ENCODE data around the gene CNEP1R1.

The CNEP1R1 gene

GRCh38 chr16:50058091-50058771 is 33.2 kb downstream of the CNEP1R1 start:
- Histone ChIP-seq H3K27me3 (ENCODE audit: control insufficient read depth, insufficient read depth, low read length, poor library complexity, severe bottlenecking) (no peaks in the 10 kb centered on the region), H3K4me3 (ENCODE audit: insufficient read depth, low read depth, low read length) (no peak overlapping the region), H3K4me1 (ENCODE audit: control insufficient read depth, insufficient read depth, low read length) (no peaks in the 10 kb centered on the region), H3K9me3 (ENCODE audit: control insufficient read depth, low read length) (no peaks in the 10 kb centered on the region), H3K27ac (ENCODE audit: insufficient read depth, low read depth, low read length, poor library complexity, severe bottlenecking) (no peak overlapping the region), H3K36me3 (ENCODE audit: control insufficient read depth, insufficient read depth, low read length) (no peaks in the 10 kb centered on the region)
- 95 to 96% methylated on average over 28 of the region's 28 CpGs for WGBS, 2 experiments

GRCh38 chr16:50059111-50059510 is 34.1 kb downstream of the CNEP1R1 start:
- Histone ChIP-seq H3K4me3 (ENCODE audit: insufficient read depth, low read depth, low read length) (no peak overlapping the region), H3K9me3 (ENCODE audit: control insufficient read depth, low read length) (no peaks in the 10 kb centered on the region), H3K27me3 (ENCODE audit: control insufficient read depth, insufficient read depth, low read length, poor library complexity, severe bottlenecking) (no peaks in the 10 kb centered on the region), H3K4me1 (ENCODE audit: control insufficient read depth, insufficient read depth, low read length) (no peaks in the 10 kb centered on the region), H3K27ac (ENCODE audit: insufficient read depth, low read depth, low read length, poor library complexity, severe bottlenecking) (no peak overlapping the region), H3K36me3 (ENCODE audit: control insufficient read depth, insufficient read depth, low read length) (no peaks in the 10 kb centered on the region)
- 95 to 98% methylated on average over 10 of the region's 10 CpGs for WGBS, 2 experiments

- Histone ChIP-seq H3K4me3 (ENCODE audit: insufficient read depth, low read depth, low read length) (no peak overlapping the region), H3K36me3 (ENCODE audit: control insufficient read depth, insufficient read depth, low read length) (no peaks in the 10 kb centered on the region), H3K27me3 (ENCODE audit: control insufficient read depth, insufficient read depth, low read length, poor library complexity, severe bottlenecking) (no peaks in the 10 kb centered on the region), H3K27ac (ENCODE audit: insufficient read depth, low read depth, low read length, poor library complexity, severe bottlenecking) (no peak overlapping the region), H3K4me1 (ENCODE audit: control insufficient read depth, insufficient read depth, low read length) (no peaks in the 10 kb centered on the region), H3K9me3 (ENCODE audit: control insufficient read depth, low read length) (no peaks in the 10 kb centered on the region)
- WGBS, 2 experiments, result 88 to 91% methylated on average over 3 of the region's 3 CpGs
These were observed 34.6 kb downstream of the CNEP1R1 start for GRCh38 chr16:50059669-50060068.

- Histone ChIP-seq H3K4me1 (ENCODE audit: control insufficient read depth, insufficient read depth, low read length) (no peaks in the 10 kb centered on the region), H3K36me3 (ENCODE audit: control insufficient read depth, insufficient read depth, low read length) (no peaks in the 10 kb centered on the region), H3K4me3 (ENCODE audit: insufficient read depth, low read depth, low read length) (no peak overlapping the region), H3K9me3 (ENCODE audit: control insufficient read depth, low read length) (no peaks in the 10 kb centered on the region), H3K27me3 (ENCODE audit: control insufficient read depth, insufficient read depth, low read length, poor library complexity, severe bottlenecking) (no peaks in the 10 kb centered on the region), H3K27ac (ENCODE audit: insufficient read depth, low read depth, low read length, poor library complexity, severe bottlenecking) (no peak overlapping the region)
- WGBS, 2 experiments, result 100% methylated on average over 1 of the region's 1 CpG
These were observed 36.3 kb downstream of the CNEP1R1 start for GRCh38 chr16:50061326-50061725.

- Histone ChIP-seq H3K36me3 (ENCODE audit: control insufficient read depth, insufficient read depth, low read length) (no peaks in the 10 kb centered on the region), H3K4me3 (ENCODE audit: insufficient read depth, low read depth, low read length) (no peak overlapping the region), H3K9me3 (ENCODE audit: control insufficient read depth, low read length) (no peaks in the 10 kb centered on the region), H3K27ac (ENCODE audit: insufficient read depth, low read depth, low read length, poor library complexity, severe bottlenecking) (no peak overlapping the region), H3K27me3 (ENCODE audit: control insufficient read depth, insufficient read depth, low read length, poor library complexity, severe bottlenecking) (no peaks in the 10 kb centered on the region), H3K4me1 (ENCODE audit: control insufficient read depth, insufficient read depth, low read length) (peaks cover 5% of the 10 kb centered on the region)
- 86 to 90% methylated on average over 7 to 8 of the region's 8 CpGs for WGBS, 2 experiments
These were observed 40.2 kb downstream of the CNEP1R1 start for GRCh38 chr16:50065241-50065623.

- Histone ChIP-seq H3K36me3 (ENCODE audit: control insufficient read depth, insufficient read depth, low read length) (no peaks in the 10 kb centered on the region), H3K9me3 (ENCODE audit: control insufficient read depth, low read length) (no peaks in the 10 kb centered on the region), H3K4me1 (ENCODE audit: control insufficient read depth, insufficient read depth, low read length) (peaks cover 5% of the 10 kb centered on the region), H3K27ac (ENCODE audit: insufficient read depth, low read depth, low read length, poor library complexity, severe bottlenecking) (peak within 1 kb of the TSS; percentile 89), H3K27me3 (ENCODE audit: control insufficient read depth, insufficient read depth, low read length, poor library complexity, severe bottlenecking) (no peaks in the 10 kb centered on the region), H3K4me3 (ENCODE audit: insufficient read depth, low read depth, low read length) (peak within 1 kb of the TSS; percentile 89)
- WGBS, 2 experiments, result 2 to 3% methylated on average over 90 to 91 of the region's 91 CpGs
These were observed 40.8 kb downstream of the CNEP1R1 start, which contains the start of gene HEATR3 for GRCh38 chr16:50065624-50066481. HEATR3 (plus strand) TSS chr16:50065970; CDS start chr16:50066132, 162 bp downstream.

- Histone ChIP-seq H3K9me3 (ENCODE audit: control insufficient read depth, low read length) (no peaks in the 10 kb centered on the region), H3K27me3 (ENCODE audit: control insufficient read depth, insufficient read depth, low read length, poor library complexity, severe bottlenecking) (no peaks in the 10 kb centered on the region), H3K27ac (ENCODE audit: insufficient read depth, low read depth, low read length, poor library complexity, severe bottlenecking) (peak overlapping the region; percentile 89), H3K4me1 (ENCODE audit: control insufficient read depth, insufficient read depth, low read length) (peaks cover 5% of the 10 kb centered on the region), H3K4me3 (ENCODE audit: insufficient read depth, low read depth, low read length) (peak overlapping the region; percentile 89), H3K36me3 (ENCODE audit: control insufficient read depth, insufficient read depth, low read length) (no peaks in the 10 kb centered on the region)
- WGBS, 2 experiments, result 26 to 28% methylated on average over 34 of the region's 34 CpGs
These were observed 41.7 kb downstream of the CNEP1R1 start for GRCh38 chr16:50066482-50067289.

GRCh38 chr16:50067290-50067853 is 42.3 kb downstream of the CNEP1R1 start:
- H3K36me3 ChIP-seq (ENCODE audit: control insufficient read depth, insufficient read depth, low read length), result no peaks in the 10 kb centered on the region
- H3K27me3 ChIP-seq (ENCODE audit: control insufficient read depth, insufficient read depth, low read length, poor library complexity, severe bottlenecking), result no peaks in the 10 kb centered on the region
- no peak overlapping the region for H3K4me3 ChIP-seq (ENCODE audit: insufficient read depth, low read depth, low read length)
- H3K4me1 ChIP-seq (ENCODE audit: control insufficient read depth, insufficient read depth, low read length), result peaks cover 5% of the 10 kb centered on the region
- no peak overlapping the region for H3K27ac ChIP-seq (ENCODE audit: insufficient read depth, low read depth, low read length, poor library complexity, severe bottlenecking)
- H3K9me3 ChIP-seq (ENCODE audit: control insufficient read depth, low read length), result no peaks in the 10 kb centered on the region
- WGBS, 2 experiments, result 49 to 56% methylated on average over 3 of the region's 3 CpGs

GRCh38 chr16:50068550-50068949 is 43.5 kb downstream of the CNEP1R1 start:
- no peak overlapping the region for H3K4me3 ChIP-seq (ENCODE audit: insufficient read depth, low read depth, low read length)

More at GRCh38 chr16:50068550-50068949, 43.5 kb downstream of the CNEP1R1 start:
- Histone ChIP-seq H3K27me3 (ENCODE audit: control insufficient read depth, insufficient read depth, low read length, poor library complexity, severe bottlenecking) (no peaks in the 10 kb centered on the region), H3K36me3 (ENCODE audit: control insufficient read depth, insufficient read depth, low read length) (no peaks in the 10 kb centered on the region), H3K4me1 (ENCODE audit: control insufficient read depth, insufficient read depth, low read length) (peaks cover 5% of the 10 kb centered on the region), H3K27ac (ENCODE audit: insufficient read depth, low read depth, low read length, poor library complexity, severe bottlenecking) (no peak overlapping the region), H3K9me3 (ENCODE audit: control insufficient read depth, low read length) (no peaks in the 10 kb centered on the region)
- 93 to 94% methylated on average over 4 of the region's 4 CpGs for WGBS, 2 experiments
